BE2C (cell line): ENCODE measurements around the gene RAB31.
"Not testable (repeated sequence)": the region's sequence is repeated elsewhere in the genome, so short reads cannot be mapped to it uniquely, and the experiment has no call there.

Experiments used
- DNase-seq: peaks from one replicate; pipeline ENCODE4 v3.0.0-alpha.2; 2020
- H3K27me3 ChIP-seq: fragments of 250-450 bp; sonication (Bioruptor Pico); 2 replicates; pipeline ENCODE4 v1.5.1; 2020; ENCODE audit warnings: mild to moderate bottlenecking
- H3K36me3 ChIP-seq: fragments of 250-450 bp; sonication (Bioruptor Pico); 2 replicates; pipeline ENCODE4 v1.5.1; 2020; ENCODE audit warnings: mild to moderate bottlenecking
- H3K4me1 ChIP-seq: fragments of 250-450 bp; sonication (Bioruptor Pico); 2 replicates; pipeline ENCODE4 v1.5.1; 2020
- H3K4me3 ChIP-seq: 2 replicates; pipeline ENCODE4 v1.5.1; 2011; ENCODE audit warnings: low read depth, low read length
- H3K9me3 ChIP-seq: fragments of 250-450 bp; sonication (Bioruptor Pico); 2 replicates; pipeline ENCODE4 v1.5.1; 2020
- CTCF ChIP-seq: IDR thresholded peaks from 2 replicates; pipeline ENCODE4 v1.5.1; 2012; ENCODE audit warnings: mild to moderate bottlenecking, low read depth, low read length

RAB31 gene

GRCh38 chr18:9762526-9762925, 54.4 kb downstream of the RAB31 start:
- Histone ChIP-seq H3K27me3 (no peaks in the 10 kb centered on the region), H3K4me3 (no peak overlapping the region), H3K9me3 (no peaks in the 10 kb centered on the region), H3K36me3 (no peaks in the 10 kb centered on the region), H3K4me1 (no peaks in the 10 kb centered on the region)
- no peak for TF ChIP-seq CTCF
- no peak for DNase-seq

- no peaks in the 10 kb centered on the region for H3K27me3 ChIP-seq
- no peaks in the 10 kb centered on the region for H3K9me3 ChIP-seq
- no peaks in the 10 kb centered on the region for H3K36me3 ChIP-seq
- no peak overlapping the region for H3K4me3 ChIP-seq
- no peak for TF ChIP-seq CTCF
- DNase-seq = no peak
- H3K4me1 ChIP-seq = no peaks in the 10 kb centered on the region
These were observed 55.1 kb downstream of the RAB31 start for GRCh38 chr18:9763157-9763556.

GRCh38 chr18:9764011-9764481, 55.9 kb downstream of the RAB31 start:
- Histone ChIP-seq H3K36me3 (no peaks in the 10 kb centered on the region), H3K27me3 (no peaks in the 10 kb centered on the region), H3K4me3 (no peak overlapping the region), H3K4me1 (no peaks in the 10 kb centered on the region), H3K9me3 (no peaks in the 10 kb centered on the region)
- TF ChIP-seq CTCF = no peak
- DNase-seq = no peak

GRCh38 chr18:9765501-9765900, 57.4 kb downstream of the RAB31 start:
- Histone ChIP-seq H3K9me3 (no peaks in the 10 kb centered on the region), H3K4me1 (no peaks in the 10 kb centered on the region), H3K4me3 (no peak overlapping the region), H3K36me3 (no peaks in the 10 kb centered on the region), H3K27me3 (no peaks in the 10 kb centered on the region)
- TF ChIP-seq CTCF = no peak
- no peak for DNase-seq

GRCh38 chr18:9766076-9766481, 58.0 kb downstream of the RAB31 start:
- DNase-seq = no peak
- H3K4me3 ChIP-seq = no peak overlapping the region
- no peaks in the 10 kb centered on the region for H3K9me3 ChIP-seq
- no peaks in the 10 kb centered on the region for H3K27me3 ChIP-seq
- no peaks in the 10 kb centered on the region for H3K4me1 ChIP-seq
- no peak for TF ChIP-seq CTCF
- H3K36me3 ChIP-seq = no peaks in the 10 kb centered on the region

DNA sequence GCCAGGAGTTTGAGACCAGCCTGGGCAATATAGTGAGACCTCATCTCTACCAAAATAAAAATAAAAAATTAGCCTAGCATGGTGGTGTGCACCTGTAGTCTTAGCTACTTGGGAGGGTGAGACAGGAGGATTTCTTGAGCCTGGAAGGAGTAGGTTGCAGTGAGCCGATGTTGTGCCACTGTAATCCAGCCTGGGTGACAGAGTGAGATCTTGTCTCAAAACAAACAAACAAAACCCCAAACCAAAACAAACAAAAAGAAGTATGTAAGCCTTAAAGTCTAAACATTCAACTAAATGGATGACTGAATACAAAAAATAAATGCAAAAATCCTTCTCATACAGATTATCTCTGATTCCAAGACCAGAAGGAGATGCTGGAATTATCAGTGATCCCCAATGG, 58.6 kb downstream of the RAB31 start:
- Histone ChIP-seq H3K4me3 (no peak overlapping the region), H3K27me3 (no peaks in the 10 kb centered on the region), H3K9me3 (no peaks in the 10 kb centered on the region), H3K36me3 (no peaks in the 10 kb centered on the region), H3K4me1 (no peaks in the 10 kb centered on the region; the same call in 1 of the 2 replicates)
- DNase-seq = no peak
- no peak for TF ChIP-seq CTCF

DNA sequence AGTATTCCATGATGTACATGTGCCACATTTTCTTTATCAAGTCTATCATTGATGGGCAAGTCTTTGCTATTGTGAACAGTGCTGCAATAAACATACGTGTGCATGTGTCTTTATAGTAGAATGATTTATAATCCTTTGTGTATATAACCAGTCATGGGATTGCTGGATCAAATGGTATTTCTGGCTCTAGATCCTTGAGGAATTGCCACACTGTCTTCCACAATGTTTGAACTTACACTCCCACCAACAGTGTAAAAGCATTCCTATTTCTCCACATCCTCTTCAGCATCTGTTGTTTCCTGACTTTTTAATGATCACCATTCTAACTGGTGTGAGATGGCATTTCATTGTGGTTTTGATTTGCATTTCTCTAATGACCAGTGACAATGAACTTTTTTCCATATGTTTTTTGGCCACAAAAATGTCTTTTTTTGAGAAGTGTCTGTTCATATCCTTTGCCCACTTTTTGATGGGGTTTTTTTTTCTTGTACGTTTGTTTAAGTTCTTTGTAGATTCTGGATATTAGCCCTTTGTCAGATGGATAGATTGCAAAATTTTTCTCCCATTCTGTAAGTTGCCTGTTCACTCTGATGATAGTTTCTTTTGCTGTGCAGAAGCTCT, 60.1 kb downstream of the RAB31 start:
- DNase-seq, H3K27me3 ChIP-seq, H3K4me3 ChIP-seq, H3K9me3 ChIP-seq, H3K36me3 ChIP-seq, H3K4me1 ChIP-seq: not testable (repeated sequence)

DNA sequence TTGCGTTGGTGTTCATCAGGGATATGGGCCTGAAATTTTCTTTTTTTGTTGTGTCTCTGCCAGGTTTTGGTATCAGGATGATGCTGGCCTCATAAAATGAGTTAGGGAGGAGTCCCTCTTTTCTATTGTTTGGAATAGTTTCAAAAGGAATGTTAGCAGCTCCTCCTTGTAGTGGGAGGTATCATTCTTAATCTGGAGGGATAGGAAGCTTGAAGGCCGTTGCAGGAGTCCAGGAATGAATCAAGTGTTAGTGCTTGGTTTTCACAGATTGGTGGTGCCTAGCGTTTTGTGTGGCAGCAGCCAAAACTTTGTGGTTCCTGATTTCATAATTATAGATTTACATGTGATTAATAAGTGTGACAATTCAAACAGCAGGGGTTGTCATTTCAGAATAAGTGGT, 62.0 kb downstream of the RAB31 start:
- H3K4me1 ChIP-seq, DNase-seq, H3K9me3 ChIP-seq, H3K36me3 ChIP-seq, H3K27me3 ChIP-seq, H3K4me3 ChIP-seq: not testable (repeated sequence)
